ENCODE data around the gene PRR29.
"Not testable (repeated sequence)": the region's sequence is repeated elsewhere in the genome, so short reads cannot be mapped to it uniquely, and the experiment has no call there.

PRR29 gene

GRCh38 chr17:64016974-64017373, 18.8 kb downstream of the PRR29 start:
- no peak for DNase-seq

- no peak for DNase-seq
These were observed 19.3 kb downstream of the PRR29 start for GRCh38 chr17:64017381-64017980.

DNA sequence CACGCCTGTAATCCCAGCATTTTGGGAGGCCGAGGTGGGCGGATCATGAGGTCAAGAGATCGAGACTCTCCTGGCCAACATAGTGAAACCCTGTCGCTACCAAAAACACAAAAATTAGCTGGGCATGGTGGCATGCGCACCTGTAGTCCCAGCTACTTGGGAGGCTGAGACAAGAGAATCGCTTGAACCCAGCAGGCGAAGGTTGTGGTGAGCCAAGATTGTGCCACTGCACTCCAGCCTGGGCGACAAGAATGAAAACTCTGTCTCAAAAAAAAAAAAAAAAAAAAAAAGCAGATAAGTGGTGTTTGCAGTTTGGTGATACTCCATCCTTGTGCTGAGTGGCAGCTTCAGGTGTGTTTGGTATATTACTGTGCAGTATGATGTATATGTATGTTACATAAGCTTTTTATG, 21.4 kb downstream of the PRR29 start:
- DNase-seq, result not testable (repeated sequence)

DNA sequence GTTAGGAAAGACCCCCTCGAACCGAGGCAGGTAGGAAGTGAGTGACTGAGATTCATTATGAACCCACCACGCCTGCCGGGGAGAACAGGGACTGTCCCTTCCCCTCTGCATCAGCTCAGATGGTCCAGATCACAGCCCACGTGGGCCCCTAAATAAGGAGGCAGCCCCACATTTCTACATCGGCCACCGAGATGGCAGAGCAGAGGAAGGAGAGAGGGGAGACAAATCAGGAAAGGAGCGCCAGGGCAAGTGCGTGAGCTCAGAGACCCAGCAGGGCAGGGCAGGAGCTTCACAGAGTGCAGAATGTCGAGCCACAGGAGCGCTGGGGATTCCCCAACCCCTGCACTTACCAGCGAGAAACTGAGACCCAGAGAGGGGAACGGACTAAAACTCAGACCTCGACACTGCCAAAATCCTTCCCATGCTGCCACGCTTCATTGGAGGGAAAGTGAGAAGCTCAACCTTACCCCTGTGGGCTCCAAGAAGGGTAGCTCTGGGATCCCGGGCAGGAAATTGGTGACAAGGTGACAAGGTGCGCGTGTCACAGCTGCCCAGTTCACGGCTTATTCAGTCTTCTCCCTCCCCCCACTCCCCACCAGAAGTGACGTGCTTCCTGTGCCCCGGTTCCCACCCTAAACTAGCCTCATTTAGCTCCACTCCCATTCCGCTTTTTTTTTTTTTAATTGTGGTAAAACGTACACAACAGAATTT, 22.1 kb downstream of the PRR29 start, which contains the start of gene ICAM2:
ICAM2 (minus strand) TSS at position 578 of the 711 bp plus-strand sequence. CDS start 13,942 bp downstream, outside the sequence.
- peak; percentile 59 for DNase-seq

DNA sequence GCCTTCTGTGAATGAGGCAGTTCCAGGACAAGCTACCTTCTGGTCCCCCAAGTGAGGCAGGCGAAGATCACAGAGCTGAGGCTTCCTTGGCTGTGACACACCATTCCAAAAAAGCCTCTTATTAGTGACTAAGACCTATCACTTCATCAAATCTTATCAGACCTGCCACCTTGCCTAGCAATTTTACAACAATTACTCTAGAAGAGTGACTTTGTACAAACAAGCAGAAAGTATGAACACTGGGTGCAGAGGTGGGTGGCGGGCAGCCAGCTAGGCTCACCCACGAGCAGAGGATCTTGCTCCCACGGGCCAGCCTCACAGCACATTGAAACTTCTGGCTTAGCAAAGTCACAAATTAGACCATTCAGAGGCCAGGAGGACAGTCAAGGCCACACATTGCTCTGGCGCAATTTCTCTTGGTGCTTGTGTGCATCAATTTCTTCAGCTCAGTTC, 24.5 kb downstream of the PRR29 start:
- no peak for DNase-seq

DNA sequence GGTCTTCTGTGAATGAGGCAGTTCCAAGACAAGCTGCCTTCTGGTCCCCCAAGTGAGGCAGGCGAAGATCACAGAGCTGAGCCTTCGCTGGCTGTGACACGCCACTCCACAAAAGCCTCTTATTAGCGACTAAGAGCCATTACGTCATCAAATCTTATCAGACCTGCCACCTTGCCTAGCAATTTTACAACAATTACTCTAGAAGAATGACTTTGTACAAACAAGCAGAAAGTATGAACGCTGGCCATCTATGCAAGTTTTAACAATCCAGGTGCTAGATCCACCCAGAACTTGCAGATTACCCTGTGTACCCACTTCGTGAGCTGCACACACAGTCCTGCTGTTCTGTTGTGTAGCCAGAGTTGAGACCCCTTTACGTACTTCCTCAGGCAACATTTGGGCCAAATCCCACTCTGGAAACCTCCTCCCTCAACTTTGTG, 26.1 kb downstream of the PRR29 start:
- DNase-seq, result no peak

- no peak for DNase-seq
These were observed 26.9 kb downstream of the PRR29 start for GRCh38 chr17:64024781-64025731.

DNA sequence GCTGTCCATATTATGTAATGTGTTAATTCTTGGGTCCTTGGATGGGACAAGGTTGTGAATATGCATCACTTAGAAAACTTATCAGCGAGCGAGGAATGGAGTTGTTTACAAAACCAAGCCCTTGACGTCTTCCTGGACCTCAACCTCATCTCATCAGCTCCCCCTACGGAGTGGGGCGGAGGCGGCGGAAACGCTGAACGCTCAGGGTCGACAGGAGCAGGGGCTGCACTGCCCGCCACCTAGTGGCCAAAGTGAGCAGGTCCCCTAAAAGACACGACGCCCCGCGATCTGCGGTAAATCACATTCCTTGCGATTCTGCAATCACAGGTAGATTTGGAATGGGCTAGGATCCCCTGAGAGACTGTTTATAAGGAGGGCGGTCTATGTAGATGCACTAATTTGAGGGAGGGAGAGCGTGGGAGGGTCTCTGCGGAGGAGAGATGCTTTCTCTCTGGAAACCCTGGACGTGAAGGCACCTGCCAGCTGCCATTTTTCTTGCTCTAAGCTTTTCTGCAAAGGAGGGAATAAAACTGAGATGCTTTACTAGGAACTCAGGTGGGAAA, 27.7 kb downstream of the PRR29 start:
- DNase-seq, result peak; percentile 89

- DNase-seq, result peak; percentile 75
These were observed 30.8 kb downstream of the PRR29 start for GRCh38 chr17:64028874-64029464.

- no peak for DNase-seq
These were observed 33.9 kb downstream of the PRR29 start for GRCh38 chr17:64032081-64032480.

GRCh38 chr17:64036198-64036922, 38.2 kb downstream of the PRR29 start:
- DNase-seq, result no peak

DNA sequence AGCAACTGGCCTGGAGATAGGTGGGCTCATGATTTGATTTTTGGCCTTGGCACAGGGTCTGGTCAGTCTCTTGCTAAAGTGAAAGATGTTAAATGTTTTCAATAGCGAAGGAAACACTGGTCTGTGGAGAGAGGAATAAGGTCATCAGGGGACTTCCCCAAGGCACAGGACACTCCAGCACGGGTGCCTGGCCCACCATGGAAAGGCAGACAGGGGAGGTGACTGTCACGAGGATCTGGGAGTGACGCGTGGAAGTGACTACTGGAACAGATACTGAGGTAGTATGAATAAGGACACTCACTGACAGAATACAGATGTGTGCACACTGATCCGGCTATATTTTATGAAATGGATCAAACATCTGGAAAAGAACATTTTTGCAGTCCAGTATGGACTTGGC, 39.0 kb downstream of the PRR29 start:
- DNase-seq, result no peak

DNA sequence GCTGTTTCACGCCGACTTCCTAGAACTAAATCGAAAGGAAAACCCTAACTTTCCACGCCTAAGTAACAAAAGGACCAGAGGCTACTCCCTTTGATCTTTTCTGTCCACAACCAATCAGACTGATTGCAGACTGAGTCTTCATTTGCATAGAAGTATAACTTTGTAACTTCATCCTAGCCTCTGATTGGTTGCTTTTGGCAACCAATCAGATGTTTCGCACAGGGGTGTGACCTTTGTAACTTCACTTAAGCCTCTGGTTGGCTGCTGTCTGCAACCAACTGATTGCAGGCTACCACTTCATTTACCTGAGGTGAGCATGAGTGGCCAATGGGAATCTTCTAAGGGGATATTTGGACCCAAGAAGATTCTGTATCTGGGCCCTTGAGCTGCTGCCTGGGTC, 39.7 kb downstream of the PRR29 start:
- DNase-seq, result no peak

DNA sequence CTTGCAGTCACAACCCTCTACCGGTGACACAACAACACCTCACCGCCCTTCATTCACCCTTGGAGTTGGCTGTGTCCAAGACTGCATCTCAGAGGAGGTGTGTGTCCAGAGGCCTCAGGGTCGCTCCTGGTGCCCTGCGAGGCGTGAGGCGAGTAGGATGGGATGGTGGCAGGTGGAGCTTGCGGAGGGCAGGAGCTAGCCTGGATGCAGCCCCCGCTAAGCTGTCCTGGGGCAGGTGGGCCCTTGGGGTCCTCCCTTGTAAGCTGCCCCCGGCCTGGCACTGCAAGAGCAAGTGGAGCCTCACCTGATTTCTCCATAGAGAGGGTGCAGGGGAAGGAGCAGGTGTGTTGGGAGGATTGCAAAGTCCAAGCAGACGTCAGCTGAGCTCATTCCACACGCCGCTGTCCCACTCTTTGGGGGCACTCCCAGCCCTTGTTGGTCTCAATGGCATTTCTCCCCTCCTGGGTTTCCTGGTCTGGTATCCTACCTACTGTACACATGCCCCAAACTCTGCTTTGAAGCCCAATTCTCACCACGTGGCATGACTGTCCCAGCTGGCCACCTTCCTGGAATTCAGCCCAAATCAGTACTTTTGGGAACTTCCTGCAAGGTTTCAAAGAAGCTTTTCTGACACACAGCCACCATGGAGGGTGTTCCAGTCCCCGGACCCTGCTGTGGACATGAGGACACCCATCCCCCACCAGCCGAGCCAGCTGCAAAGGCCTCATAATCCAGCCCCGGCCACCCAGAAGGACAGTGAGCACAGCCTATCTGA, 40.4 kb downstream of the PRR29 start:
- DNase-seq, result no peak

- DNase-seq, result no peak
These were observed 40.9 kb downstream of the PRR29 start for GRCh38 chr17:64039106-64039400.

- no peak for DNase-seq
These were observed 42.1 kb downstream of the PRR29 start for GRCh38 chr17:64040206-64040605.

DNA sequence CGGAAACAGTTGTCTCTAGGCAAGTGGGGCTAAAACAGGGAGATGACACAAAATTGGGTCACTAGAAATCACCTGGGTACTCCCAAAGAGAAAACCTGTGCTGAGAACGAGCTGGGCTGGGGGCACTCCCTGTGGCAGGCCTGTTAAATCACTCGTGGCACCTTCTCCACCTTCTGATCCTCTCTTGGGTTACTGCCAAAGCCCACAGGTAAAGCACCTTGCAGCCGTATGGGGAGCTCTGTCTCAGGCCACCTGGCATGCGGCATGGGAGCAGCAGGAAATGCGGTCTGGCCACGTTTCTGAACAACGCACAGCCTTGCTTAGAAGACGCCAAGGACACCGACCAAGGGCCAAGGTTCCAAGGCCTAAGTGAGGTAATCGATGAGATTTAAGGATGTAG, 43.8 kb downstream of the PRR29 start:
- DNase-seq, result no peak

DNA sequence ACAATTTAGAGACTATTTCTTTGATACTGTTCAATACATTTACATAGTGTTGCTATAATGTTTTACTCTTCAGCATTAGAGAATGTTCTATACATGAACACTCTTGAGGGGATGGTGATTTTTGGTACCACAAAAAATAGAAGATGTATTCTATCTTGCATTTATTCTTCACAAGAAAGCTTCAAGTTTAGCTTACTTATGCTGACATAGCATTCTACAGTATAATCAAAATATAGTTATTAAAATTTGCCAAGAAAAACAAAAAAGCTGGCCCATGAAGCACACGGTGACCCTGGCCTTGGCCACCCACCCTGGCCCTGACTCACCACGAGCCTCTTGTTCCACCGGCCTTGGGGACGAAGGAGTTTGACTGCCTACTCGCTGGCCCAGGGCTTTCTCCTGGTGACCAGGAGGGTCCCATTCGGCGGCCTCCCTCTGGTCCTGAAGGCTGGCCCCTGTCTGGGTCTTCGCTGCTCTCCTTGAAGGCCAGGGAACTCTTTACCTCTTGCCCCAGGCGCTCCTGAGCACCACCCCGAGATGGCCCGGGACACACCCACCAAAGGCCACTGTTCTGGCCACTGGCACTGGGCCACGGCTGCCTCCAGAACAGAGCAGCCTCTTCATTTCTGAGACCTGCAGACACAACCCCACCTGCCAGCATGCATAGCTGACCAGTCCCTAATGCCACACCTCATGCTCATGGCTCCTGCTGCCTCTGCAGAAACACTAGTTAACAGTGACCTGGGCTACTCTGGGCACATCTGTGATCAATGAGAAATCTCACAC, 44.7 kb downstream of the PRR29 start:
- no peak for DNase-seq

DNA sequence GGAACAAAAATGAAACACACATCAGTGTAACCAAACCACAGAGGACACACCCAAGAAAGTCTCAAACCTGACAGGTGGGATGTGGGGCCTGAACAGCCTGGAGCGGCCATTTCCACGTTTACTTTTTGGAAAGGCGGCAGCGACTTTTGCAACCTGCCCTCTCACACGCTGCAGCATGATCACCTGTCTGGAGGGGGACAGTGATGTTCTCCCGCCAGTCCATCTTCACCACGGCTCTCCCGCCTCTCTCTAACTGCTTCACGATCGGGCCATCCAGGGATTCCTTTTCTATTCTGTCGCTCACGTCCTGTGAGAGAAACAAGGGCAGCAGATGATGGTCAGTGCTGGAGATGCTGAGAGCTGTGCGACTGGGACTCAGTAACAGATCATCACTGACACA, 47.0 kb downstream of the PRR29 start:
- DNase-seq, result no peak

DNA sequence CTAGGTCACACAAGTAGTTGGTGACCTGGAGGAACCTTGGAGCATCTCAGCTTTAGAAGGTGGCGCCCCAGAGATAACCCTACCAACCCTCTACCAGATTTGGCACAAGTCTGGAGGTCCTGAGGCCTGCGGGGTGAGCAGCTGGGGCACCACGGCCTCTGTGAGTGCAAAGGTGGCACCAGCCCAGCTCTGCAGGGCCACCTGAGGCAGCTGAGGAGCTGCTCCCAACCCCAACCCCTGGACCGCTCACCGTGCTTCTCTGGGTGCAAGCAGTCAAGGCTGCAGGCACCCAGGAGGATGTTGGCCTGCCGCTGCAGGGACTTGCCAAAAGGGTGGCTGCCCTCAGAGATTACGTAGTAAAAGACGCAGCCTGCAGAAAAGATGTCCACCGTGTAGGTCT, 50.7 kb downstream of the PRR29 start:
- no peak for DNase-seq

DNA sequence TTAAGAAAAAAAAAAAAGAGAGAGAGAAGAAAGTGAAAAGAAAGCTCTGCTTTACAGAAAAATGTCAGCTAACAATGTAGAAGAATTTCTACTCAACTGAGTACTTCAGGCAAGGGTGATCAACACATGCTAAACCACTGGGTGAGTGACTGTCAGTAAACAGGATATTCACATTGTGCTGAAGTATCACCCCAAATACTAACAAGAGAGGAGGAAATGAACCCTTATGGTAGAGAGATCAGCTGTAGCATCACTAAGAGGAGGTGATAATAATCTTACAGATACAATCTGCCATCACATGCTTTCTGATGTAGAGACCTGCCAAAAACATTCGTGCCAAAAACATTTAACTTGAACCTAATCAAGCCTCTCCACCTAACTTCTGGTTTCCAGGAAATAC, 53.0 kb downstream of the PRR29 start:
- DNase-seq, result no peak

Measured in NCI-H69 (cell line).